K562 (cell line): ENCODE data around the gene SLC7A8. TPM values are rescaled to one million over a fixed set of nuclear protein-coding genes. Genes with fewer than 3 reads are reported as not detected.

Source experiments
- HDGF ChIP-seq: fragments of 450-650 bp; IDR thresholded peaks from 2 replicates; pipeline ENCODE4 v1.6.1; 2016
- PCBP2 ChIP-seq: fragments of 200-400 bp; formaldehyde crosslinking; IDR thresholded peaks from 2 replicates; pipeline ENCODE4 v1.6.1; 2018; ENCODE audit warnings: low read length, low read depth, mild to moderate bottlenecking, moderate library complexity; ENCODE audit not compliant: poor library complexity, severe bottlenecking
- ZC3H8 ChIP-seq: fragments of 450-650 bp; IDR thresholded peaks from 2 replicates; pipeline ENCODE4 v1.6.1; 2017
- ZNF592 ChIP-seq: fragments of 450-650 bp; IDR thresholded peaks from 2 replicates; pipeline ENCODE4 v1.6.1; 2017; ENCODE audit warnings: antibody characterized with exemption, mild to moderate bottlenecking
- polyA plus RNA-seq, 8 experiments: library from polyadenylated mRNA; depleted of rRNA in 4 of 8; stranded (reverse) in 5 of 8; unstranded in 3 of 8; fragments of >200 nt; fragmentation: Nextera tagmentation in 2 of 8; fragmentation: Illumina TruSeq in 1 of 8; extraction: Ambion mirVana in 2 of 8; extraction: Trizol in 1 of 8; gene quantifications; 2 replicates each; pipeline versions ENCODE4 v1.2.1 to v1.2.3, GENCODE V29; 2011 to 2014; ENCODE audit warnings: inconsistent platforms in 1 of 8, missing spikeins in 1 of 8
- total RNA-seq, 7 experiments: library from RNA; depleted of rRNA in 6 of 7; stranded (reverse); fragments of >200 nt in 6 of 7; fragmentation: Illumina TruSeq in 2 of 7; extraction: Trizol in 2 of 7; gene quantifications; 2 replicates each; pipeline versions ENCODE4 v1.2.1 to v1.2.3, GENCODE V29; 2011 to 2021; ENCODE audit warnings: low replicate concordance in 1 of 7
- TF ChIP-seq, protein P1 (sequence below): fragments of 150-350 bp; conservative IDR thresholded peaks from 2 replicates; pipeline ENCODE4 v1.6.1; 2014; ENCODE audit warnings: low read length
- TF ChIP-seq, protein P2 (sequence below): IDR thresholded peaks from 2 replicates; pipeline ENCODE4 v1.6.1; 2011; ENCODE audit warnings: borderline replicate concordance, low read depth, mild to moderate bottlenecking, moderate library complexity, low read length; ENCODE audit not compliant: insufficient read depth, poor library complexity, severe bottlenecking
- TF ChIP-seq, protein P3 (sequence below): fragments of 250-450 bp; sonication (Bioruptor Pico); IDR thresholded peaks from 2 replicates; pipeline ENCODE4 v1.5.0; 2020; ENCODE audit warnings: mild to moderate bottlenecking, borderline replicate concordance
- TF ChIP-seq, protein P4 (sequence below): fragments of 450-650 bp; IDR thresholded peaks from 2 replicates; pipeline ENCODE4 v1.6.1; 2016; ENCODE audit warnings: borderline replicate concordance

The SLC7A8 gene
- total and polyA plus RNA-seq, 9 of the 15 experiments (the other 6 are each of a cell fraction or from before 2014, with no cell fraction given) = 2.0 to 33.0 (median 6.0) TPM

DNA sequence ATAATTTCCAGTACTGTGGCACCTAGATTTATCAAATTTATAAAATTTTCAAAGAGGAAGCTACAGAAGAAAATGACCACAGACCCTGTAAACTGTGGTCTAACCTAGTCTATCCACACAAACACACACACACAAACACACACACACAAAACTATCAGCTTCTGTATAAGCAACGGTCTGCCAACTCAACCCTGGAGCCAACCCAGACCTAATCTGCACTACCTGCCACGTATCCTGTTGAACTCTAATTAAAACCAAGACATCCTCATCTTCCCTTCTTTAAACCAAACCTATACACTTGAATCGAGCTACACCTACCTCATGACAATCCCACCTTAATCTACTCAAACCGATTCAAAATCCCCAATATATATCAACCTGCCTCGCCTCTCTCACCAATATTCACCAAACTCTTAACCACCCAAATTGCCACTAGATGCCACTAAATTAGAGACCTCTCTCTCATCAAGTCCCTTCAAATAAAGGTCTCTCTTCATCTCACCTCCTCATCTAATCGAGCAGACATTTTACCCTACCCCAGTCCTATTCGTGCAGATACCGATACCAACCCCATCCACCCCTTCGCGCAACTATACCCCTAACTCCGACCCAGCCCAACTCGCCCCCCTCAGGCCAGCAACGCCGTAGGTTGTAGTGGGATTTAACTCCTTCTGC, 89.3 kb downstream of the SLC7A8 start (continued):
- TF ChIP-seq, protein P1, sequence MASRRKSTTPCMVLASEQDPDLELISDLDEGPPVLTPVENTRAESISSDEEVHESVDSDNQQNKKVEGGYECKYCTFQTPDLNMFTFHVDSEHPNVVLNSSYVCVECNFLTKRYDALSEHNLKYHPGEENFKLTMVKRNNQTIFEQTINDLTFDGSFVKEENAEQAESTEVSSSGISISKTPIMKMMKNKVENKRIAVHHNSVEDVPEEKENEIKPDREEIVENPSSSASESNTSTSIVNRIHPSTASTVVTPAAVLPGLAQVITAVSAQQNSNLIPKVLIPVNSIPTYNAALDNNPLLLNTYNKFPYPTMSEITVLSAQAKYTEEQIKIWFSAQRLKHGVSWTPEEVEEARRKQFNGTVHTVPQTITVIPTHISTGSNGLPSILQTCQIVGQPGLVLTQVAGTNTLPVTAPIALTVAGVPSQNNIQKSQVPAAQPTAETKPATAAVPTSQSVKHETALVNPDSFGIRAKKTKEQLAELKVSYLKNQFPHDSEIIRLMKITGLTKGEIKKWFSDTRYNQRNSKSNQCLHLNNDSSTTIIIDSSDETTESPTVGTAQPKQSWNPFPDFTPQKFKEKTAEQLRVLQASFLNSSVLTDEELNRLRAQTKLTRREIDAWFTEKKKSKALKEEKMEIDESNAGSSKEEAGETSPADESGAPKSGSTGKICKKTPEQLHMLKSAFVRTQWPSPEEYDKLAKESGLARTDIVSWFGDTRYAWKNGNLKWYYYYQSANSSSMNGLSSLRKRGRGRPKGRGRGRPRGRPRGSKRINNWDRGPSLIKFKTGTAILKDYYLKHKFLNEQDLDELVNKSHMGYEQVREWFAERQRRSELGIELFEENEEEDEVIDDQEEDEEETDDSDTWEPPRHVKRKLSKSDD = no peak
- TF ChIP-seq, protein P2, sequence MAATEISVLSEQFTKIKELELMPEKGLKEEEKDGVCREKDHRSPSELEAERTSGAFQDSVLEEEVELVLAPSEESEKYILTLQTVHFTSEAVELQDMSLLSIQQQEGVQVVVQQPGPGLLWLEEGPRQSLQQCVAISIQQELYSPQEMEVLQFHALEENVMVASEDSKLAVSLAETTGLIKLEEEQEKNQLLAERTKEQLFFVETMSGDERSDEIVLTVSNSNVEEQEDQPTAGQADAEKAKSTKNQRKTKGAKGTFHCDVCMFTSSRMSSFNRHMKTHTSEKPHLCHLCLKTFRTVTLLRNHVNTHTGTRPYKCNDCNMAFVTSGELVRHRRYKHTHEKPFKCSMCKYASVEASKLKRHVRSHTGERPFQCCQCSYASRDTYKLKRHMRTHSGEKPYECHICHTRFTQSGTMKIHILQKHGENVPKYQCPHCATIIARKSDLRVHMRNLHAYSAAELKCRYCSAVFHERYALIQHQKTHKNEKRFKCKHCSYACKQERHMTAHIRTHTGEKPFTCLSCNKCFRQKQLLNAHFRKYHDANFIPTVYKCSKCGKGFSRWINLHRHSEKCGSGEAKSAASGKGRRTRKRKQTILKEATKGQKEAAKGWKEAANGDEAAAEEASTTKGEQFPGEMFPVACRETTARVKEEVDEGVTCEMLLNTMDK = peak; percentile 77
- TF ChIP-seq ZC3H8 = peak; percentile 62; the same call in 1 of the 2 replicates
- TF ChIP-seq, protein P3, sequence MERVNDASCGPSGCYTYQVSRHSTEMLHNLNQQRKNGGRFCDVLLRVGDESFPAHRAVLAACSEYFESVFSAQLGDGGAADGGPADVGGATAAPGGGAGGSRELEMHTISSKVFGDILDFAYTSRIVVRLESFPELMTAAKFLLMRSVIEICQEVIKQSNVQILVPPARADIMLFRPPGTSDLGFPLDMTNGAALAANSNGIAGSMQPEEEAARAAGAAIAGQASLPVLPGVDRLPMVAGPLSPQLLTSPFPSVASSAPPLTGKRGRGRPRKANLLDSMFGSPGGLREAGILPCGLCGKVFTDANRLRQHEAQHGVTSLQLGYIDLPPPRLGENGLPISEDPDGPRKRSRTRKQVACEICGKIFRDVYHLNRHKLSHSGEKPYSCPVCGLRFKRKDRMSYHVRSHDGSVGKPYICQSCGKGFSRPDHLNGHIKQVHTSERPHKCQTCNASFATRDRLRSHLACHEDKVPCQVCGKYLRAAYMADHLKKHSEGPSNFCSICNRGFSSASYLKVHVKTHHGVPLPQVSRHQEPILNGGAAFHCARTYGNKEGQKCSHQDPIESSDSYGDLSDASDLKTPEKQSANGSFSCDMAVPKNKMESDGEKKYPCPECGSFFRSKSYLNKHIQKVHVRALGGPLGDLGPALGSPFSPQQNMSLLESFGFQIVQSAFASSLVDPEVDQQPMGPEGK (CRISPR knock-in tag) = no peak; the same call in 1 of the 2 replicates
- TF ChIP-seq, protein P4, sequence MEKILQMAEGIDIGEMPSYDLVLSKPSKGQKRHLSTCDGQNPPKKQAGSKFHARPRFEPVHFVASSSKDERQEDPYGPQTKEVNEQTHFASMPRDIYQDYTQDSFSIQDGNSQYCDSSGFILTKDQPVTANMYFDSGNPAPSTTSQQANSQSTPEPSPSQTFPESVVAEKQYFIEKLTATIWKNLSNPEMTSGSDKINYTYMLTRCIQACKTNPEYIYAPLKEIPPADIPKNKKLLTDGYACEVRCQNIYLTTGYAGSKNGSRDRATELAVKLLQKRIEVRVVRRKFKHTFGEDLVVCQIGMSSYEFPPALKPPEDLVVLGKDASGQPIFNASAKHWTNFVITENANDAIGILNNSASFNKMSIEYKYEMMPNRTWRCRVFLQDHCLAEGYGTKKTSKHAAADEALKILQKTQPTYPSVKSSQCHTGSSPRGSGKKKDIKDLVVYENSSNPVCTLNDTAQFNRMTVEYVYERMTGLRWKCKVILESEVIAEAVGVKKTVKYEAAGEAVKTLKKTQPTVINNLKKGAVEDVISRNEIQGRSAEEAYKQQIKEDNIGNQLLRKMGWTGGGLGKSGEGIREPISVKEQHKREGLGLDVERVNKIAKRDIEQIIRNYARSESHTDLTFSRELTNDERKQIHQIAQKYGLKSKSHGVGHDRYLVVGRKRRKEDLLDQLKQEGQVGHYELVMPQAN = peak; percentile 75
- TF ChIP-seq PCBP2 = no peak
- TF ChIP-seq HDGF = peak; percentile 86
- TF ChIP-seq ZNF592 = no peak
